HG03135 (cell line): ENCODE data around the gene MKRN2.
"Not testable (repeated sequence)": the region's sequence is repeated elsewhere in the genome, so short reads cannot be mapped to it uniquely, and the experiment has no call there.

Experiments used
- ATAC-seq: cut with Tn5 transposase; IDR thresholded peaks from one replicate; pipeline ENCODE4 v1.9.1; 2021; ENCODE audit warnings: mild to moderate bottlenecking, moderate library complexity; ENCODE audit not compliant: unreplicated experiment

MKRN2 gene

GRCh38 chr3:12628813-12629212 lies 71.9 kb downstream of the MKRN2 start:
- no peak for ATAC-seq

- ATAC-seq = no peak
Observed at GRCh38 chr3:12629560-12629959, 72.7 kb downstream of the MKRN2 start.

GRCh38 chr3:12630292-12630691 lies 73.4 kb downstream of the MKRN2 start:
- ATAC-seq = no peak

- not testable (repeated sequence) for ATAC-seq
Observed at GRCh38 chr3:12630843-12631242, 74.0 kb downstream of the MKRN2 start.

- ATAC-seq = no peak
Observed at GRCh38 chr3:12632523-12632922, 75.6 kb downstream of the MKRN2 start.

DNA sequence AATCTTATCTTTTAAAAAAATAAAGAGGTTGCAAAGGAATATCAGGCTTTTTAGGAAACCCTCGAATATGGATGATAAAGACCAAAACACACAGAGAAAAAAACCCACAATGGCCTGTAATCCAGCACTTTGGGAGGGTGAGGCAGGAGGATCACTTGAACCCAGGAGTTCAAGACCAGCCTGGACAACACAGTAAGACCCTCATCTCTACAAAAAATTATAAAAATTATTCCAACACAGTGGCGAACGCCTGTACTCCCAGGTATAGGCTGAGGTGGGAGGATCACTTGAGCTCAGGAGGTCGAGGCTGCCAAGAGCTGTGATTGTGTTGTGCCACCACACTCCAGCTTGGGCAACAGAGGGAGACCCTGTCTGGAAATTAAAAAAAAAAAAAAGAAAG lies 76.2 kb downstream of the MKRN2 start:
- ATAC-seq = no peak
